Hematopoietic multipotent progenitor cell treated with erythropoietin and hydrocortisone succinate and interleukin-3 and kit ligand, for 17 days (in vitro differentiated cells): ENCODE measurements around the gene FMO5.
"Not testable (repeated sequence)": the region's sequence is repeated elsewhere in the genome, so short reads cannot be mapped to it uniquely, and the experiment has no call there.

ENCODE experiments used
- DNase-seq: peaks from one replicate; pipeline ENCODE4 v3.0.0-alpha.2; 2015; ENCODE audit warnings: low spot score

Gene FMO5

GRCh38 chr1:147238925-147239820 lies 14.0 kb upstream of the FMO5 start:
- DNase-seq: no peak

DNA sequence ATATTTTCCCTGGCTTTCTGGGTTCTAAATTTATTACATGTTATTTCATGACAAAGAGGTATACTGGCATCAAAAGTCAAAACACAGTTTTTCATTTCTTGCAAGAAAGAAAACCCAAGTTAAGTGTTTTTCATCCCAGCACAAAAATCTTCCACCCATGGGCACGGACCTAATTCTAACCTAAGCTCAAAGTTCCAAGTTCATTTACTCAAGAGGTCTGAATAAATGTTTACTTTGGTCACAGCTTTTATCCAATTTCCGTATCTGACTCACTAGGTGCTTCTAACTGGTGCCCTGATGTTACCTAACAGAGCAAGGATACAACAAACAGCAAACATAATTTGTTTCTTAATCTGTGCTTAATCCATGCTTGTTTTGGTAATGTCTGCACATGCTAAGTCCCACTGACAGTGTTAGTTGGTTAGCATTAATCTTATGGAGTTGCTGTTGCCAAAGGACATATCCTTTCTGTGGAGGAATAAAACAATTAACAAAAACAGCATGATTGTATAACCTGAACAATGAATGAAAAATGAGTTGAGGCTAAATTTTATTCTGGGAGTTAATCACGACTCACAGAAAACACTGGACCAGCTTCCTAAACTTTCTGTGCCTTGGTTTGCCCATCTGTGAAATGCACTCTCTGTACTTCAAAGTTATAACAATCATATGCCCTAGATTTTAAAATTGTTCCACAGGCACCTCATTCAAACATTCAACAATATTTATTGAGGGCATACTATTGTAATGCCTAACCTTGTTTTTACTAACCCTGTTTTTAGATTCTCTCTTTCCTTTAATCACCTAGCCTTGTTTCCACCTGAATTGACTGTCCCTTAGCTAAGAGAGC lies 13.1 kb upstream of the FMO5 start:
- DNase-seq: no peak

GRCh38 chr1:147236959-147237791 lies 12.0 kb upstream of the FMO5 start:
- no peak for DNase-seq

GRCh38 chr1:147236448-147236847 lies 11.3 kb upstream of the FMO5 start:
- DNase-seq: no peak

DNA sequence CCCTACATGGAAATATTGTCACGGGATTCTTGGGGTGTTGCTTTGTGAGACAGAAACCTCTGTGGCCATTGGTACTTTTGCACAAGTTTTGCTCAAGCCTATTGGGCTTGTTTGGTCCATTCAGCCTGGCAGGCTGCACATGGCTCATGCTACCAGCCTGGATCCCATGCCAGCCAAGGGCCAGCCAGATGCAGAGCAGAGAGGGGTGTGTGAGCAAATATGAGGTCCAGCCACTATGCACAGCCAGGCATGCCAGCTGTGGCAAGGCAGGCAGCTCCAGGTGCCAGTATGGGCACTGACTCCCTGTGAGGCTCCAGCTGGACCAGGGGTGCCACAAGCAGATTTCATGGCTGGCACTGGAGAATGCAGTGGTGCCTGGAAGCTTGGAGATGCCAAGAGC lies 10.7 kb upstream of the FMO5 start:
- DNase-seq: no peak

GRCh38 chr1:147233903-147234302 lies 8.8 kb upstream of the FMO5 start:
- not testable (repeated sequence) for DNase-seq

- DNase-seq: not testable (repeated sequence)
Measured at GRCh38 chr1:147231032-147231431, 5.9 kb upstream of the FMO5 start.

GRCh38 chr1:147223740-147224615 lies 1.2 kb downstream of the FMO5 start:
- no peak for DNase-seq

DNA sequence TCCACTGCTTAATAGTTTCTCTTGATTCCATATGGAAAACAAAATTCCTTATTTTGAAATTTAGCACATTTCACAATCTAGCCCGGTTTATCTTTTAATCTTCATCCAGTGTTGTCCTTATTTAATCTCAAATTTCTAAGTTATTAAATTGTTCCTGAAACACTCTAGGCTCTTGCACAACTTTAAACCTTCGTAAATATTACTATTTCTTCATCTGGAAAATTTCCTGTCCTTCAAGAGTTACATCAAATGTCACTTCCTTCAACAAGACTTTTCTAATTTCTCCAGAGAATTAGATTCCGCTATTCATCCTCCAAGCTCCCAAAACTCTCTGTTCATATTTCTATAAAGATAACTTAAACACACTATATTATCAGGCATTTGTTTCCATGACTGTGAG lies 6.5 kb downstream of the FMO5 start:
- DNase-seq: no peak

- DNase-seq: no peak
Measured at GRCh38 chr1:147217141-147217540, 8.0 kb downstream of the FMO5 start.

GRCh38 chr1:147216124-147216523 lies 9.0 kb downstream of the FMO5 start:
- no peak for DNase-seq

DNA sequence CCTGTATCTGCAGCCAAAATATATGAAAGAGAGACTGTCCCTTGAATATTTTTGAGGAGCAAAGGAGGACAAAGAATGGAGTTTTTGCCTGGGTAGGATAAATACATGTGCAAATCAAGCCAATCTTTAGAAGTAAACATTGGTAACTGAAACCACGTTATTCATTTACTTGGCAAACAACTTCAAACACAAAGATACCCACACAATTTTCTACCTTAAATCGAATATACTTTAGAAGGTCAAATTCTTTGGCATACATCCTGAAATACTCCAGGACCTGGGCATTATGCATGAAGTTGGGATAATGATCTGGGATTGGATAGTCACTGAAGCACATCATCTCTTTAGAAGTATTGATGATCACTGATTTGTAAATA lies 9.6 kb downstream of the FMO5 start:
- DNase-seq: no peak

DNA sequence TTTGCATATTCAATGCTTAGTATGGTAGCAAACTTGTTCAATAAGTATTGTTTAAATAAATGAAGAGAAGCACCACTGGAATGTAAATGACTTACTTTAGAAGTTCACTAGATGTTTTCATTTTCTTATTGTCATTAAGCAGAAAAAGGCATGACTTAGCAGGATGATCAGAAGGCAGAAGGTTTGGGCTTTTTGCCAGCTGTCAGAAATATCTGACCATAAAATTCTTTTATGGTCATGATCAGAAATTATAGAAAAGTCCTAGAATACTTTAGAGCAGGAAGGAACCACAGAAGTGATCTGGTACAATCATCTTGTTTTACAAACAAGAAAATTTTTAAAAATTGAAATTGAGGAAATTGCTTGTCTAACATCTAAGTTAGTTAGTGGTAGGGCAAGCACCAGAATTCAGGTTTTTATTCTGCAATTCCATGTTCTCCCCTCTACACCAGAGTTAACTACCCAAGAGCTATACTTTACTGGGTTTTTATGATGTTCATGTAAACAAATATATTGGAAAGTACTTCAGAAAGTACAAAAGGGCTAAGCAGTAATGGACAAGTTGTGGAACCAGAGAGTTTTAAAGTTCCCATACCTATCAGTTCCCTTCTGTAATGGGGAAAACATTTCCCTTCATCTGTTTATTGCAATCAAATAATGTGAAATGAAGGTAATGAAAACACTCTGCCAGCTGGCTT lies 10.1 kb downstream of the FMO5 start:
- no peak for DNase-seq

DNA sequence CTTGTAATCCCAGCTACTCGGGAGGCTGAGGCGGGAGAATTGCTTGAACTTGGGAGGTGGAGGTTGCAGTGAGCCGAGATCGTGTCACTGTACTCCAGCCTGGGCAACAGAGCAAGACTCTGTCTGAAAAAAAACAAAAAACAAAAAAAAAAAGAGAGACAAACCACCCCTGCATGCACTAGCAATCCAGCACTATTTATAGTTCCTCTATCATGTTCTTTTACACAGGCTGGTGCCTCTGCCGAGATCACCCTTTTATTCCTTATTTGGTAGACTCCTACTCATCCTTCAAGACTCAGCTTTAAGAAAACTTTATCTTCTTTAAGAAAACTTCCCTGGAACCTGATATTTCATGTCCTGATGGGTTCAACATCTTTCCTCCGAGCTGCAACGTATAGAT lies 10.8 kb downstream of the FMO5 start:
- no peak for DNase-seq

DNA sequence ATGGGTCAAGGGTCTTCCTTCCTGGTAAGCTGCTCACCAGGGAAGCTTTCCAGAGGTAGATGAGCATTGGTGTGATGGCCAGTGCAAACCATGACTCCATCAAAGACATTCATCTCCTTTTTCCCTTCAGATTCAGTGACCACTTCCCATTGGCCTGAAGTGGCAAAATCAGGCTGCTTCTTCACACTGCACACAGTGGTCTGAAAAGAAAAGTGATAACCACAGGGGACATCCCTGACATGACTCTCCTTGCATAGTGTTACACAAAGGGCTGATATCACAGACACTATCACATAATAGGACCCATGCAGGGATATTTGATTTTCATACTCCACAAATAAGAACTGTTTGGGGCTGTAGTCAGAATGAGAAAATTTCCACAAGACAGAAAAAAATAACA lies 11.9 kb downstream of the FMO5 start:
- no peak for DNase-seq

DNA sequence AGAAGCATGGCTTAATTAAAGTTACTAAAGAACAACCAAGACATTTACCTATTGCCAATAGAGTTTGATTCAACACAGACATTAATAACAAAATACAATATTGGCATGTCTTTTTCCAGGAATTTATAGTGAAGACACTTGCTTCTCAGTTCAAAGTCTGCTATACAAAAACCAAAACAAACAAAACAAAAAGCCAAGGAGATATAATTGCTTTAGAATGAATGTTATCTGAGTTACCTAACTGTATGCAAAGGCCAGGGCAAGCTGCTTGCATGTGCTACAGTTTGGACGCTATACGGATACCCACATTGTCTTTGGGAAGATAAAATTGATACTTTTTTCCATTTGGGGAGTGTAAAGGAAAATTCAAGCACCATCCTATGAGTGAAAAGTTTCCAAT lies 13.6 kb downstream of the FMO5 start:
- no peak for DNase-seq

DNA sequence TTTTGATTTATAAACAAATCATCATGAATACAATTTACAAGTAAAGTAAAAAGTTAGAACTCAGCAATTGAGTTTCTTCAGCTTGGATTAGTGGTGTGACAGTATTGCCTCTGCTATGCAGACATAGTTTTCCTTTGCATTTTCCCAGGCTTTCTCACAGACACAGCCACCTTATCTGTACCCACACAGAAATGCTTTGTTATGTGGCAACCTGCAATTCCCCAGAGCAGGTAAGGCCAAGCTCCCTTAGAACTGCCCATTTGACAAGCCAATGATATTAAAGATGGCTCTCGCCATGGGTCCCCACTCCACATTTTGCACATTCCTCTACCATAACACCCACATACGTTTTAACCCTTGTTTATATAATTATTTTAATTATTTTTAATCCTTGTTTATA lies 14.2 kb downstream of the FMO5 start:
- DNase-seq: no peak

GRCh38 chr1:147209825-147210821 lies 15.0 kb downstream of the FMO5 start:
- DNase-seq: no peak

- no peak for DNase-seq
Measured at GRCh38 chr1:147208619-147209018, 16.5 kb downstream of the FMO5 start.
